Ectodermal cell (in vitro differentiated cells): ENCODE data around the gene C1QTNF1.

ENCODE experiments used
- H3K27ac ChIP-seq: 2 replicates; pipeline ENCODE4 v1.7.0; 2013; ENCODE audit warnings: mild to moderate bottlenecking, low read depth, low read length; ENCODE audit not compliant: insufficient read depth, poor library complexity, severe bottlenecking
- H3K27me3 ChIP-seq: 2 replicates; pipeline ENCODE4 v1.7.0; 2013; ENCODE audit warnings: mild to moderate bottlenecking, low read length; ENCODE audit not compliant: insufficient read depth, control insufficient read depth, poor library complexity, severe bottlenecking
- H3K36me3 ChIP-seq: one replicate; pipeline ENCODE4 v1.7.0; 2013; ENCODE audit warnings: low read length; ENCODE audit not compliant: control insufficient read depth, insufficient read depth
- H3K4me1 ChIP-seq: one replicate; pipeline ENCODE4 v1.7.0; 2013; ENCODE audit warnings: low read length; ENCODE audit not compliant: control insufficient read depth, insufficient read depth
- H3K4me3 ChIP-seq: 2 replicates; pipeline ENCODE4 v1.7.0; 2013; ENCODE audit warnings: low read depth, low read length, control low read depth; ENCODE audit not compliant: insufficient read depth
- H3K9me3 ChIP-seq: 2 replicates; pipeline ENCODE4 v1.7.0; 2013; ENCODE audit warnings: mild to moderate bottlenecking, low read length, moderate library complexity; ENCODE audit not compliant: control insufficient read depth
- WGBS, 2 experiments: methylation state at CpG; one replicate each; pipeline ENCODE4 v1.1.7; 2013; ENCODE audit warnings: missing lambda C conversion rate in 2 of 2; 5-methylcytosine and 5-hydroxymethylcytosine counted together

C1QTNF1 gene

DNA sequence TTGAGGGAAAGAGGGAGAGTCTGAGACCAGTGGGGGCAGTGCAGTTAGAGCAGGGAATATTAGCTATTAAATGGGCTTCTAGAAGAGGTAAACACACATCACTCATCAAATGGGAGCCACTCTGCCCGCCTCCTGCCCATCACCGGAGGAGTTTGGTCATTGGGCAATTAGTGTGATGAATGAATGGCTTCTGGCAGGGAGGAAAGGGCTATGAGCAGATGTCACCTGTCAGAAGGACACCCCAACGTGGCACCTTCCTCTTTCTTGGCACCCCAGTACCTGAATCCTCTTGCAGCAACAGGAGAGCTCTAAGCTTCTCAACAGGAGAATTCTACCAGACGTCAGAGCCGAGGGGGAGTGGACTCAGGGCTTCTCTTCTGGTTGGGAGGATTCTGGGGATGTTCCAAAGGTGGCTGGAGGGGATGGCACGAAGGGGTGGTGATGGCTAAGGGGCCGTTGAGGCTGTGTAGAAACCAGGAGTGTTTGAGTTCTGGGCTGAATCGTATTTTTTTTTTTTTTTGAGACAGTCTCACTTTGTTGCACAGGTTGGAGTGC lies 11.0 kb downstream of the C1QTNF1 start:
- Histone ChIP-seq H3K27ac (no peak overlapping the region), H3K9me3 (no peaks in the 10 kb centered on the region), H3K4me3 (no peak overlapping the region), H3K36me3 (no peaks in the 10 kb centered on the region), H3K4me1 (peaks cover 10% of the 10 kb centered on the region), H3K27me3 (no peaks in the 10 kb centered on the region)
- 80 to 81% methylated on average over 7 to 8 of the region's 8 CpGs for WGBS, 2 experiments

DNA sequence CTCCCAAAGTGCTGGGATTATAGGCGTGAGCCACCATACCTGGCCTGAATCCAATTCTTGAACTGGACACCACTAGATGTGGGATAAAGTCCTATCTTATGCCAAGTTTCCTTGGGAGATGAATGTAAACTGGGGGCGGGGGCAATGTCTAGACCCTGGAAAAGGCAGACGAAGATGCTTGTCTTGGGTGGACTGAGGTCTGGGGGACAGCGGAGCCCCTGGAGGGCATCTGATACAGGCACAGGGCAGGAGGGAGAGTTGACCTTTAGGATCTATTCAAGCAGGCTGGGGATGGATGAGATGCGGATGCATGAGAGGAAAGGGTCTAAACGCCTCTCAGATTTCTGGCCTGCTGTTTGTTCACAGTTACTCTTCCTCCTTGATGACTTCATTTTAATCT lies 11.7 kb downstream of the C1QTNF1 start:
- no peaks in the 10 kb centered on the region for H3K36me3 ChIP-seq
- H3K4me3 ChIP-seq = no peak overlapping the region
- no peaks in the 10 kb centered on the region for H3K27me3 ChIP-seq
- peaks cover 10% of the 10 kb centered on the region for H3K4me1 ChIP-seq
- WGBS, 2 experiments = 93 to 98% methylated on average over 6 of the region's 6 CpGs
- no peaks in the 10 kb centered on the region for H3K9me3 ChIP-seq
- H3K27ac ChIP-seq = no peak overlapping the region

DNA sequence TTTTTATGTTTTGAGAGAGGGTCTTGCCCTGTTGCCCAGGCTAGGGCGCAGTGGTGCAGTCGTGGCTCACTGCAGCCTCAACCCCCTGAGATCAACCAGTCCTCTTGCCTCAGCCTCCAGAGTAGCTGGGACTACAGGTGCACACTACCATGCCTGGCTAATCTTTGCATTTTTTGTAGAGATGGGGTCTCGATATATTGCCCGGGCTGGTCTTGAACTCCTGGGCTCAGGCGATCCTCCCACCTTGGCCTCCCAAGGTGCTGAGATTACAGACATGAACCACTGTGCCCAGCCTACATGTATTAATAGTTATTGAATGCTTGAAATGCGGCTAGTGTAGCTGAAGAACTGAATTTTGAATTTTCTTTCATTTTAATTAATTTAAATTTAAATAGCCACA lies 12.2 kb downstream of the C1QTNF1 start:
- no peak overlapping the region for H3K27ac ChIP-seq

DNA sequence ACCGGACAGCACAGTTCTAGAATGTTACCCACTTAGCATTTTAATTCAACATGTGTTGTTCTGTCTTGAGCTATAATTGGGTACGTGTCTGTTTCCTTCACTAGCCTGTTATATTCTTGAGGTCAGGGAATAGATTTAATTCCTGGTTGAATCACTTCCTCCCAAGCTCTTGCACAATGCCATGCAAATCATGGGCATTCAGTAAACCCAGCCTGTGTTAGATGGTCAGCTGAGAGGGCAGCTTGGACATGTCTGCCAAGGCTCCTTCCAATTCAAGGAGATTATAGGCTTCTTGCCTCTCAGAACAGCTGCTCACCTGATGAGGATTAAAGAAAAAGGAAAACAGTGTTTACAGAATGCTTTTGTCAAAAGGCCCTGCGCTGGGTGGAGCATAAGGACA lies 12.6 kb downstream of the C1QTNF1 start:
- no peak overlapping the region for H3K27ac ChIP-seq
- no peak overlapping the region for H3K4me3 ChIP-seq
- WGBS, 2 experiments = 87 to 97% methylated on average over 3 of the region's 3 CpGs
- no peaks in the 10 kb centered on the region for H3K9me3 ChIP-seq
- no peaks in the 10 kb centered on the region for H3K27me3 ChIP-seq
- peaks cover 10% of the 10 kb centered on the region for H3K4me1 ChIP-seq
- no peaks in the 10 kb centered on the region for H3K36me3 ChIP-seq

More for the DNA sequence above, 12.2 kb downstream of the C1QTNF1 start:
- 97% methylated on average over 5 of the region's 6 CpGs for WGBS, 2 experiments
- no peaks in the 10 kb centered on the region for H3K36me3 ChIP-seq
- no peaks in the 10 kb centered on the region for H3K27me3 ChIP-seq
- H3K4me1 ChIP-seq = peaks cover 10% of the 10 kb centered on the region
- no peaks in the 10 kb centered on the region for H3K9me3 ChIP-seq
- H3K4me3 ChIP-seq = no peak overlapping the region

DNA sequence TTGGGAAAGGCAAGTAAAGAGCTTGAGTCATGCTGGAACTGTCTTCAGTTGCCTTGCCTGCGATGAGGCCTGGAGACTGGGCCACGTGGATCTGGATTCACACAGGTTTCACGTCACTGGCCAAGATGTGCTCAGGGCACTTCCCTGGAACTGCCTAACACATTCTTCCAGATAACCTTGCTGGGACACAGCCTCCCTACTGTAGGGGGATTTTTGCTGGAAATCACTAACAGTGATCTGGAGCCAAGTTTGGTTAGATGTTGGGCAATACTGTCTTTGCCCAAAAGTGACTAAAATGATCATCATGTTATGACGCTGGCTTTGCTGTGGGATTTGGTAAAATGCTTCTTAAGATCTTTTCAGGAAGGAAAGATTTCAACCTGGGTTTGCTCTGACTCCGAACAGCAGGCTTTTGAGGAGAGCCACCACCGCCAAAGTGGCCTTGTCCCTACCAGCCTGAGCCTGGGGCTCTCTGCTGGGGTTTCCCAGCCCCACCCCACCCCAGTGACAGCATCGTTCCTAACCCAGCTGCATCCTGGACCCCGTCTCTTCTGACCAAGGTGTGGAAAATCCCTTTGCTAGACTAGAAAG lies 14.7 kb downstream of the C1QTNF1 start:
- peaks cover 10% of the 10 kb centered on the region for H3K4me1 ChIP-seq
- 93 to 95% methylated on average over 8 of the region's 8 CpGs for WGBS, 2 experiments
- H3K9me3 ChIP-seq = no peaks in the 10 kb centered on the region
- no peaks in the 10 kb centered on the region for H3K27me3 ChIP-seq
- no peaks in the 10 kb centered on the region for H3K36me3 ChIP-seq
- H3K27ac ChIP-seq = no peak overlapping the region
- no peak overlapping the region for H3K4me3 ChIP-seq

DNA sequence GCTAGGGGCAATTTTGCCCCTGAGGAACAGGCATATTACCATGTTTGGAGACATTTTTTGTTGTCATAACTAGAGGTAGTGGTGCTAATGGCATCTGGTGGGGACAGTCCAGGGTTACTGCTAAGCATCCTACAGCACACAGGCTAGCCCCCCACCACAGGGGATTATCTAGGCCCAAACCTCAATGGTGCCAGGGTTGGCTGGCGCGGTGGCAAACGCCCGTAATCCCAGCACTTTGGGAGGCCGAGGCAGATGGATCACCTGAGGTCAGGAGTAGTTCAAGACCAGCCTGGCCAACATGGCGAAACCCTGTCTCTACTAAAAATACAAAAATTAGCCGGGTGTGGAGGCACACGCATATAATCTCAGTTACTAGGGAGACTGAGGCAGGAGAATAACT lies 15.2 kb downstream of the C1QTNF1 start:
- Histone ChIP-seq H3K27ac (no peak overlapping the region), H3K4me3 (no peak overlapping the region), H3K36me3 (no peaks in the 10 kb centered on the region), H3K4me1 (peaks cover 8% of the 10 kb centered on the region), H3K27me3 (no peaks in the 10 kb centered on the region), H3K9me3 (no peaks in the 10 kb centered on the region)
- 88 to 90% methylated on average over 8 of the region's 8 CpGs for WGBS, 2 experiments

DNA sequence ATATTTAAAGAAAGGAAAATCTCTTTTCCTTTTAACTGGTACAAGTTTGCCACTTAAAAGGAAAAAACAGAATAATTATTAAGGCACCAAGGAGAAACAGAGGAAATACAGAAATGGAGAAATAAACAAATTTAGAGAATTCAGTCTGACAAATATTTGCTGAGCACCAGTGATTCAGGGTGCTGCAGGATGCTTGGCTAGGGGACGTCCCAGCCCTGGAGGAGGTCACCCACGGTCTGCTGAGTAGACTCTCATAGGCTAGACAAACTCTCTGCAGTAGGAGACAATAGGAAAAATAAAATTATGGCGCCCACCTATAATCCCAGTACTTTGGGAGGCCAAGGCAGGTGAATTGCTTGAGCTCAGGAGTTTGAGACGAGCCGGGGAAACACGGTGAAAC lies 15.9 kb downstream of the C1QTNF1 start:
- H3K27ac ChIP-seq = no peak overlapping the region
- 85 to 88% methylated on average over 6 of the region's 6 CpGs for WGBS, 2 experiments

DNA sequence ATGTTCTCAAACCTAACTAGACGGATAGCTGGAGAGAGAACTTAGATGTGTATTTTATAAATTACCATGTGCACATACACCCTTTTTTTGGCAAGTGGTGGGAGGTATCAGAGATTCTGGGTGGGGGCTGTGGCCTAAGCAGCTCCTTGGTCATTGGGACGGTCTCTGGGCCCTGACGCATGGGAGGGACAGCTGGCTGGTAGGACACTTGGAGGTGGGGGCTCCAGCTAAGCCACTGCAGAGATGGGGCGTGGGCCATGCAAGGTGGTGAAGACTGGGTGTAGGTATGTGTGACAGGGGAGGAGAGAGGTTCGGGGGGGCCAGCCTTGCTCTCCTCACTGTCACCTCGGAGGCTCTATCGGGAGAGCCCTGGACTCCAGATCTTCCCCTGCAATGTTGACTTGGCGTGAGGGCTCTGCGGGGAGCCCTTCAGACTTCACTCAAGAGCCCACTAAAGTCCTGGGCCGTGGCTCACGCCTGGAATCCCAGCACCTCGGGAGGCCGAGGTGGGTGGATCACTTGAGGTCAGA lies 17.1 kb downstream of the C1QTNF1 start:
- no peak overlapping the region for H3K4me3 ChIP-seq
- no peaks in the 10 kb centered on the region for H3K4me1 ChIP-seq
- H3K36me3 ChIP-seq = no peaks in the 10 kb centered on the region
- WGBS, 2 experiments = 89 to 92% methylated on average over 13 of the region's 13 CpGs
- no peaks in the 10 kb centered on the region for H3K27me3 ChIP-seq
- no peaks in the 10 kb centered on the region for H3K9me3 ChIP-seq
- H3K27ac ChIP-seq = no peak overlapping the region

More for the DNA sequence above, 15.9 kb downstream of the C1QTNF1 start:
- H3K4me1 ChIP-seq = peaks cover 1% of the 10 kb centered on the region
- no peaks in the 10 kb centered on the region for H3K9me3 ChIP-seq
- H3K36me3 ChIP-seq = no peaks in the 10 kb centered on the region
- H3K4me3 ChIP-seq = no peak overlapping the region
- no peaks in the 10 kb centered on the region for H3K27me3 ChIP-seq

DNA sequence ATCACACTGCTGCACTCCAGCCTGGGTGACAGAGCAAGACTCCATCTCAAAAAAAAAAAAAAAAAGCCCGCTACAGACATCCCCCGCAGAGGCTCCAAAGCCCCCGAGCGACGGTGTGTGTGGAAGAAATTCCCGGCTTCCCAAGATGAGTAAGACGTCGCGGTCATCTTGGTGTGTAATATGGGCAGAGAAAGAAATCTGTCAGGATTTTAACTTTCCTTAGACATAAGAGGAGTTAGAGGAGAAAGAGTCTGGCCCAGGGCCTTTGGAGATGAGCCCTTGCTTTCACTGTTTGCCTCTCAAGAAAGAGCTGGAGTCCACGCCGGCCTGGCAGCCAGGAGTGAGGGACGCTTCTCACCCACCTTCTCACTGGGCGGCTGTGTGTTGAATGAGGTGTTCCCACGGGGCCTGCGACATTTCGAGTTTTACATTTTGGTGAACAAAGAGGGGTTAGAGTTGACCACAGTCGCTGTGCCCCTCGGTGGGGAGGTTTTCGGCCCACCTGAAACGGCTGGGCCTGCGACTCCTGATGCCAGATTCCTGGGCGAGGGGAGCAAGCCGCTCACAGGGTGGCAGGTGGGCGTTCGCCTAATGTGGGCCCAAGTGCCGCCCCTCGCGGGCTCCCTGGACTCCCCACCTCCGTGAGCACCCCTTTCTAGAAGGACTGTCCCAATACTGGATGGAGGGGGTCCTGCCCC lies 17.9 kb downstream of the C1QTNF1 start:
- 85 to 87% methylated on average over 29 of the region's 29 CpGs for WGBS, 2 experiments
- no peaks in the 10 kb centered on the region for H3K36me3 ChIP-seq
- no peaks in the 10 kb centered on the region for H3K27me3 ChIP-seq
- no peak overlapping the region for H3K4me3 ChIP-seq
- no peaks in the 10 kb centered on the region for H3K4me1 ChIP-seq
- no peaks in the 10 kb centered on the region for H3K9me3 ChIP-seq
- no peak overlapping the region for H3K27ac ChIP-seq

DNA sequence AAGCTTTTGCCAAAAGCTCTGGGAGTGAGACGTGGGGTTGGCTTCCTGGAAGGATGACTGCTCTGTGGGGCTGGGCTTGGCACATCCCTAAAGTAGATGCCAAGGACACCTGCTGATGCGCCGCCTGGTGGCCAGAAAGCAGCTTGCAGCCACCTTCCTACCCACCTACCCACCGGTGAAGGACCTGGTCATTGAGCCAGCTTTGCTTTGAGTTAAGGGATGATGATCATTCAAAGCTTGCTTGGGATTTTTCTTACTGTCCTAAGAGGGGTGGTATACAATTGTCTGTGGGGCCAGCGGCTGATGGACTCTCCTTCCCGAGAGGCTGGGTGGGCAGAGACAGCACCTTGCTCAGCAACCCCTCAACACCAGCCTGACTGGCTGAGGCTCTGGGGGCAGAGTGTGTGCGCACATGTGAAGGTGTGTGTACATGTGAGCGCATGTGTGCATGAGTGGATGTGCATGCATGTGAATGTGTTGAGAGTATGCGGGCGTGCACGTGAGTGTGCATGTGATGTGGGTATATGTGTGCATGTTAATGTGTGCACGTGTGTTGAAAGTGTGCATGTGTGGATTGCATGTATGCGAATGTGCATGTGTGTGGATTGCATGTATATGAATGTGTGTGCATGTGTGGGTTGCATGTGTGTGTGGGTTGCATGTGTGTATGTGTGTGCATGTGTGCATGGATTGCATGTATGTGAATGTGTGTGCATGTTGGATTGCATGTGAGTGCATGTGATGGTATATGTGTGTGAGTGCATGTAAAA lies 18.6 kb downstream of the C1QTNF1 start:
- Histone ChIP-seq H3K4me3 (no peak overlapping the region), H3K27me3 (no peaks in the 10 kb centered on the region), H3K27ac (no peak overlapping the region), H3K9me3 (no peaks in the 10 kb centered on the region), H3K36me3 (no peaks in the 10 kb centered on the region), H3K4me1 (no peaks in the 10 kb centered on the region)
- WGBS, 2 experiments = 75 to 79% methylated on average over 11 to 13 of the region's 13 CpGs
